ENCODE results near the gene CPSF3.

CPSF3 gene

DNA sequence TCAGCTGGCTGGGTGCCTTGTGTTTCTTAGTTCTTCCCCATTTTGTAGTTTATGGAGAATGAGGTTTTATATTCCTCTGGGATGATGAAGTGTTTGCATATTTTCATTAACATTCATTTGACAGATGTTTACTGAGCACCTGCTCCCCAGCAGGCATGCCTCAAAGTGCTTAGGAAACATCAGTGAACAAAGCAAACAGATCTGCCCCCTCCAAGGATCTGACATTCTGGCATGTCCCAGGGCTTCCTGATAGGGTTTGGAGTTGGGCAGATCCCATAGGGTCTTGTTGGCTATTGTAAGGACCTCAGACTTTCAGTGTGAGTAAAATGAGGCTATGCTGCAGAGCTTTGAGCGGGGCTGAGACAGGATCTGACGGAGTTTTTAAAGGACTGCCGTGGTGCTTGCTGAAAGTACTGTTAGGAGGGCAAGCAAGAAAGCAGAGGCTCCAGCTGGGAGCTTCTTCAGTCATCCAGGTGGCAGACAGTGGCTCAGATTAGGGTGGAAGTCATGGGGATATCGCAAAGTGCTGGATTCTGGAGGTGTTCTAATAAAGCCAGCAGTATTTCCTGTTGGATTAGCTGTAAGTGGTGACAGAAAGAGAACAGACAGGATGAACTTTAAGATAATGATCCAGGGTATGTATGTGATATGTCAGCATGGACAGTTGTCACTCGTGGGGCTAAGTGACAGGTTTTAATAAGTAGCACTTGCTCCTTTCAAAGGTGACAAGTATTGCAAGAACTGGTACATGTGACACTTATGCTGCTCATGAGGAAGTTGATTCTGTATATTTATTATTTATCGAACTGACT, 39.6 kb downstream of the CPSF3 start:
- H3K4me3 ChIP-seq (ENCODE audit: control insufficient read depth, low read depth, low read length) = no peak overlapping the region
- TF ChIP-seq, protein P1, sequence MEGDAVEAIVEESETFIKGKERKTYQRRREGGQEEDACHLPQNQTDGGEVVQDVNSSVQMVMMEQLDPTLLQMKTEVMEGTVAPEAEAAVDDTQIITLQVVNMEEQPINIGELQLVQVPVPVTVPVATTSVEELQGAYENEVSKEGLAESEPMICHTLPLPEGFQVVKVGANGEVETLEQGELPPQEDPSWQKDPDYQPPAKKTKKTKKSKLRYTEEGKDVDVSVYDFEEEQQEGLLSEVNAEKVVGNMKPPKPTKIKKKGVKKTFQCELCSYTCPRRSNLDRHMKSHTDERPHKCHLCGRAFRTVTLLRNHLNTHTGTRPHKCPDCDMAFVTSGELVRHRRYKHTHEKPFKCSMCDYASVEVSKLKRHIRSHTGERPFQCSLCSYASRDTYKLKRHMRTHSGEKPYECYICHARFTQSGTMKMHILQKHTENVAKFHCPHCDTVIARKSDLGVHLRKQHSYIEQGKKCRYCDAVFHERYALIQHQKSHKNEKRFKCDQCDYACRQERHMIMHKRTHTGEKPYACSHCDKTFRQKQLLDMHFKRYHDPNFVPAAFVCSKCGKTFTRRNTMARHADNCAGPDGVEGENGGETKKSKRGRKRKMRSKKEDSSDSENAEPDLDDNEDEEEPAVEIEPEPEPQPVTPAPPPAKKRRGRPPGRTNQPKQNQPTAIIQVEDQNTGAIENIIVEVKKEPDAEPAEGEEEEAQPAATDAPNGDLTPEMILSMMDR (IDR thresholded peaks at IDR 0.05; ENCODE audit: control insufficient read depth, insufficient read depth, low read depth, low read length, missing control alignments) = no peak
- DNase-seq (ENCODE audit: low read depth) = no peak

DNA sequence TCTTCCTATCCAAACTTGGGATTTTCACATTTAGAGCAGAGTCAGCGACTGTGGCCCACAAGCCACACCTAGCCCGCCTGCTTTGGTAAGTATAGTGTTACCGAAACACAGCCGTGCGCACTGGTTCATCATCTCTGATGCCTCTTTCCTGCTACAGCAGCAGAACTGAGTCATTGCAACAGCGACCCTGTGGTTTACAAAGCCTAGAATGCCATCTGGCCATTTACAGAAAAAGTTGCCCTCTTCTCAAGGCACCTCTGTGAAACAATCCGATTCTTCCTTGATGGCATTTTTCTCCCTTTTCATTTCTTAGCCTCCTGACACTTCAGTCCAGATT, 40.2 kb downstream of the CPSF3 start:
- TF ChIP-seq, protein P1 (IDR thresholded peaks at IDR 0.05; ENCODE audit: control insufficient read depth, insufficient read depth, low read depth, low read length, missing control alignments) = no peak
- DNase-seq (ENCODE audit: low read depth) = no peak
- no peak overlapping the region for H3K4me3 ChIP-seq (ENCODE audit: control insufficient read depth, low read depth, low read length)

DNA sequence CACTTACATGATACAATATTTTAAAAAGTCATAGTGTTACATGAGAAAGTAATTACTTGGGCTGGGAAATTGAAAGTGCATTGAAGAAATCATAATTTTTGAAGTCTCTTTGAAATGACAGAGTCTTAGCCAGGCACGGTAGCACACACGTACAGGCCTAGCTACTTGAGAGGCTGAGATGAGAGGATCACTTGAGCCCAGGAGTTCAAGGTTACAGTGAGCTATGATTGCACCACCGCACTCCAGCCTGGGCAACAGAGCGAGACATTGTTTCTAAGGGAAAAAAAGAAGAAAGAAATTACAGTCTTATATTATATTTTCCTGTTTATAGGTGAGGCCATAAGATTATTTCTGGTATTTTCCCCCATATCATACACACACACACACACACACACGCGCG, 41.7 kb downstream of the CPSF3 start:
- no peak overlapping the region for H3K4me3 ChIP-seq (ENCODE audit: control insufficient read depth, low read depth, low read length)
- no peak for DNase-seq (ENCODE audit: low read depth)
- TF ChIP-seq, protein P1 (IDR thresholded peaks at IDR 0.05; ENCODE audit: control insufficient read depth, insufficient read depth, low read depth, low read length, missing control alignments) = no peak

DNA sequence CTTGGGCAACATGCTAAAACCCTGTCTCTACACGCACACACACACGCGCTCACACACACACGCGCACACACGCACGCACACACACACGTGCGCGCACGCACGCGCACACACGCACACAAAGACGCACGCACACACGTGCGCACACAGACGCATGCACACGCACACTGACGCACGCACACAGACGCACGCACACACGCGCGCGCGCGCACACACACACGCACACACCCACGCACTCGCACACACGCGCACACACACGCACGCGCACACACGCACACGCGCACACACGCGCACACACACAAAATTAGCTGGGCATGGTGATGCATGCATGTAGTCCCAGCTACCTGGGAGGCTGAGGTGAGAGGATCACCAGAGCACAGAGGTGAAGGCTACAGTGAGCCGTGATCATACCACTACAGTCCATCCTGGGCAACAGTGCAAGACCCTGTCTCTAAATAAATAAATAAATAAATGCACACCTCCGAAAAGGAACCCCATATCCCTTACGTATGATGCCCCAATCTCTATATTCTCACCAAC, 42.8 kb downstream of the CPSF3 start:
- H3K4me3 ChIP-seq (ENCODE audit: control insufficient read depth, low read depth, low read length) = no peak overlapping the region
- TF ChIP-seq, protein P1 (IDR thresholded peaks at IDR 0.05; ENCODE audit: control insufficient read depth, insufficient read depth, low read depth, low read length, missing control alignments) = no peak
- no peak for DNase-seq (ENCODE audit: low read depth)

DNA sequence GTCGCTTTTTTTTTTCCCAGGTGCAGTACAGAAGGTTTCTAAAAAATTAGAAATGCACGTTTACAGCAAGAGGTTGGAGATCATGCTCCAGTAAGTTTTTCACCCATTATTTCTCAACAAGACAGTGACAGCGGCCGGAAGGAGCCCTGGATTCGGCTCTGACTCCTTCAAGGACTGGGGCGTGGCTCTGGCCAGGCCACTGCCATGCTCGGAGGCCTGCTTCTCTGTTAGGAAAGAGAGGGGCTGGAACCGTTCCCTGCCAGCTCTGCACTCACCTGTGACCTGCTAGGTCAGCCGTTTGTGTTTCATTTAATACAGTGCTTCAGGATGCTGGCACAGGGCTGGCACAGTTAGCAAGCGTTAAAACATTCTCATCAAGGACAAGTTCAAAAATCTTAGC, 44.2 kb downstream of the CPSF3 start:
- no peak overlapping the region for H3K4me3 ChIP-seq (ENCODE audit: control insufficient read depth, low read depth, low read length)
- no peak for DNase-seq (ENCODE audit: low read depth)
- TF ChIP-seq, protein P1 (IDR thresholded peaks at IDR 0.05; ENCODE audit: control insufficient read depth, insufficient read depth, low read depth, low read length, missing control alignments) = no peak

DNA sequence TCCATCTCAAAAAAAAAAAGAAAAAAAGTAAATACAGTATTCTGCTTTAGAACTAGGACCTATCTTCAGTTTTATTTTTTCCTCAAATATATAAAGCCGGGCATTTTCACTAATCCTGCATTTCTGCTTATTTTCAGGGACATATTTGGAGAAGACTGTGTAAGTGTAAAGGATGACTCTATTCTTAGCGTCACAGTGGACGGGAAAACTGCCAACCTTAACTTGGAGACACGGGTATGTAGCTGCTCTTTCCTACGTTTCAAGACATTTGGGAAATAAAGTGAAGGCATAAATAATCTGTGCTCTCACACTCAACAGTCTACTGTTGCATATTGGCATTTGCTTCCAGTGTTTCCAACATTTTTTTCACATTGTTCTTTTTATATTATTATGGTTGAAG, 47.8 kb downstream of the CPSF3 start:
- TF ChIP-seq, protein P1 (IDR thresholded peaks at IDR 0.05; ENCODE audit: control insufficient read depth, insufficient read depth, low read depth, low read length, missing control alignments) = no peak
- no peak for DNase-seq (ENCODE audit: low read depth)

More for the DNA sequence above, 47.8 kb downstream of the CPSF3 start:
- no peak overlapping the region for H3K4me3 ChIP-seq (ENCODE audit: control insufficient read depth, low read depth, low read length)
